Coronary artery (tissue), 2 donors: Measurements from ENCODE around the gene CNGB1.
"Not testable (repeated sequence)": the region's sequence is repeated elsewhere in the genome, so short reads cannot be mapped to it uniquely, and the experiment has no call there.

Experiments used
- DNase-seq: peaks from one replicate; pipeline ENCODE4 v3.0.0-alpha.2; 2017; ENCODE audit warnings: low spot score
- H3K27ac ChIP-seq, 2 donors: fragments of 200-600 bp; sonication (generic); one replicate each; pipeline ENCODE4 v1.5.1; 2016 to 2019
- H3K4me3 ChIP-seq: fragments of 200-600 bp; sonication (generic); 2 replicates; pipeline ENCODE4 v1.5.1; 2016; ENCODE audit warnings: mild to moderate bottlenecking, moderate library complexity
- CTCF ChIP-seq: fragments of 200-600 bp; sonication (generic); IDR thresholded peaks from one replicate; pipeline ENCODE4 v1.5.1; 2019; ENCODE audit warnings: antibody characterized with exemption

CNGB1 gene

GRCh38 chr16:57858635-57859034, 112.3 kb downstream of the CNGB1 start:
- peak; percentile 12 for DNase-seq
- TF ChIP-seq CTCF = no peak
- Histone ChIP-seq H3K4me3 (no peak overlapping the region), H3K27ac (no peak overlapping the region)

GRCh38 chr16:57857991-57858390, 112.9 kb downstream of the CNGB1 start:
- not testable (repeated sequence) for H3K4me3 ChIP-seq, DNase-seq, H3K27ac ChIP-seq

- TF ChIP-seq CTCF = no peak
- no peak for DNase-seq
- no peak overlapping the region for H3K4me3 ChIP-seq
- H3K27ac ChIP-seq = no peak overlapping the region
These were observed 115.7 kb downstream of the CNGB1 start for GRCh38 chr16:57855188-57855587.

GRCh38 chr16:57852189-57852588, 118.7 kb downstream of the CNGB1 start:
- DNase-seq = no peak
- H3K4me3 ChIP-seq = no peak overlapping the region
- H3K27ac ChIP-seq = no peak overlapping the region
- TF ChIP-seq CTCF = no peak

GRCh38 chr16:57848181-57848580, 122.7 kb downstream of the CNGB1 start:
- Histone ChIP-seq H3K27ac (no peak overlapping the region), H3K4me3 (no peak overlapping the region)
- TF ChIP-seq CTCF = no peak
- DNase-seq = no peak

GRCh38 chr16:57846931-57847330, 124.0 kb downstream of the CNGB1 start:
- not testable (repeated sequence) for H3K27ac ChIP-seq, H3K4me3 ChIP-seq, DNase-seq

GRCh38 chr16:57846078-57846697, 124.7 kb downstream of the CNGB1 start:
- Histone ChIP-seq H3K4me3 (no peak overlapping the region), H3K27ac (no peak overlapping the region)
- no peak for DNase-seq
- no peak for TF ChIP-seq CTCF

GRCh38 chr16:57845115-57845514, 125.8 kb downstream of the CNGB1 start:
- no peak for DNase-seq
- no peak for TF ChIP-seq CTCF
- Histone ChIP-seq H3K4me3 (no peak overlapping the region), H3K27ac (no peak overlapping the region)
